Hematopoietic multipotent progenitor cell (in vitro differentiated cells): Measurements from ENCODE around the gene ELOVL5. TPM values are rescaled to one million over a fixed set of nuclear protein-coding genes. Genes with fewer than 3 reads are reported as not detected.
"Not testable (repeated sequence)": the region's sequence is repeated elsewhere in the genome, so short reads cannot be mapped to it uniquely, and the experiment has no call there.

Source experiments
- DNase-seq, 3 donors: peaks; one replicate each; pipeline ENCODE4 v3.0.0-alpha.2; 2011 to 2015; ENCODE audit warnings: low read depth in 2 of 3, low spot score in 2 of 3
- total RNA-seq: library from RNA; depleted of rRNA; stranded (reverse); fragments of >200 nt; gene quantifications from one replicate; pipeline ENCODE4 v1.2.3, GENCODE V29; 2012

Gene ELOVL5
- total RNA-seq, 1 donor: 84.6 TPM

- peak in 2 of 3 donors; percentile 44 to 81 for DNase-seq
Observed at GRCh38 chr6:53309059-53309900, 39.5 kb downstream of the ELOVL5 start.

- DNase-seq: no peak
Observed at GRCh38 chr6:53306819-53307347, 41.9 kb downstream of the ELOVL5 start.

GRCh38 chr6:53306217-53306616 is 42.5 kb downstream of the ELOVL5 start:
- DNase-seq: not testable (repeated sequence)

DNA sequence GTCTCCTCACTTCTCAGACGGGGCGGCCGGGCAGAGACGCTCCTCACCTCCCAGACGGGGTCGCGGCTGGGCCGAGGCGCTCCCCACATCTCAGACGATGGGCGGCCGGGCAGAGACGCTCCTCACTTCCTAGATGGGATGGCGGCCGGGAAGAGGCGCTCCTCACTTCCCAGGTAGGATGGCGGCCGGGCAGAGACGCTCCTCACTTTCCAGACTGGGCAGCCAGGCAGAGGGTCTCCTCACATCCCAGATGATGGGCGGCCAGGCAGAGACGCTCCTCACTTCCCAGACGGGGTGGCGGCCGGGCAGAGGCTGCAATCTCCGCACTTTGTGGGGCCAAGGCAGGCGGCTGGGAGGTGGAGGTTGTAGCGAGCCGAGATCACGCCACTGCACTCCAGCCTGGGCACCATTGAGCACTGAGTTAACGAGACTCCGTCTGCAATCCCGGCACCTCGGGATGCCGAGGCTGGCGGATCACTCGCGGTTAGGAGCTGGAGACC is 43.2 kb downstream of the ELOVL5 start:
- DNase-seq: not testable (repeated sequence)

GRCh38 chr6:53304953-53305352 is 43.8 kb downstream of the ELOVL5 start:
- not testable (repeated sequence) for DNase-seq

- DNase-seq: peak in 1 of 3 donors; percentile 55
Observed at GRCh38 chr6:53302678-53303360, 45.9 kb downstream of the ELOVL5 start.

DNA sequence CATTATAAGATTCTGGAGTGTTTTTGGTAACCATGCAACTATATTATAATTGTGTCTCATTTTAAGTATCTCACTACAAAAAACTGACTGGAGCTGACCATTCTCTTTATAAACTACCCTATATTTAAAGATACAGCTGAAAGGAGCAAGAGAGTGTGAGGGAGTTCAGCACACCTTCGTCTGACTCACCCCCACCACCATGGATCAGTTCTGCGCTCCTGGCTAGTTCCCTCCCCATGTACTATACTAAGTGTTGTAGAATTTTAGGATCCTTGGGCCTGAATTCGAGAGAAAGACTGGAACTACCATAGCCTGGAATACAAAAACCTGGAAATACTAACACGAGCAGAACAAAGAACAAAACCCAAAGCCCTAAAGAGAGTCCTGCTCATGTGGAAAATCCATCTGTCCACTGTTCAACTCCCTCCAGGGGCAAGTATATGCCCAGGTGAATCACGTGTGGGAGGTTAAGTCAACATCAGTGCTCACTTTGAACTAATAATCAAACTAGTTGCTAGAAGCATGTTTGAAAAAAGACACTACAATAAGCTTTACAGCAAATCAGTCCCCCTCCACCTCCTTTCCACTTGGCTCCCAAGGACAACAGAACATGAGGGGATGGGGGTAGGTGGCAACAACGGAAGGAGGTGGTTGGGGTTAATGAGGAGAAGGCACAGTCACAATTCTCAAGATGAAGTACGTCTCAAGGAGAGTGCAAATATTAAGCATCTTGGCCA is 46.8 kb downstream of the ELOVL5 start:
- DNase-seq: no peak

DNA sequence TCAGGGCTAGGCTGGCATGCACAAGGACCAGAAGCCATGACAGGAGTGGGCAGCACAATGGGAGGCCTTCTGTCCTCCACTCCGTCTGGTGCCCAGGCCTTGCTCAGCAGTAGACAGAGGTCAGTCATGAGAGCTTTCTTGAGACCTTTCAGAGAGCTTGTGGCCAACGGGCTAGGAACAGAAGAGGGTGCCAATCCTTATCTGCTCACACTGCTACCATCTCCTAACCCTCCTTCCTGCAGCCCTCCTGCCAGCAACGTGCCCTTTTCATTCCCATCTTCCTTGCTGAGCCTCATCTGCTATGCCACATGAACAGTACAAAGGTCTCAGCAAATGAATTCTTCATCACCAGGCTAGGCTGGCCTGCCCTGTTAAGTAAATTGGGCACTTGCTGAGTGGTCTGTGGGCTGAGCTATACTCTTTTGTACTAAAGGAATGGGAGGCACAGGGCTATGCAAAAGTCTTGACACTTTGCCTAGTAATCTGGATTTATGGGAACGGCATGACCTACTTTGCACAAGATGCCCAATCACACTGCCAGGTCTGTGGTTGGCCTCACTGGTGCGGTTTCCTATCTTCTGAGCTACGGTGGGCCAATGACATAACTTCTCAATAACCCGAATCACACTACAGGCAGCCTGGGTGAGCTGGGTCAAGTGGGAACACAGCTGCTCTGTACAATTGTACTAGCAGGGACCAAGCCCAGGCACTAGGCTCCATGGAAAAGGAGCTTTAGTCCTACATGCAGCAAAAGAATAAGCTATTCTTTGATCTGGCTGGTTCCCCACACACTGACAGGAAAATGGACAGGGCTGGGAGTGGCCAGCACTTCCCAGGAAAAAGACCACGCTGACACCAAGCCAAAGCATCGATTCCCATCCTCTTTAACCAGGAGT is 47.8 kb downstream of the ELOVL5 start:
- peak in 2 of 3 donors; percentile 73 to 90 for DNase-seq

GRCh38 chr6:53299331-53300005 is 49.3 kb downstream of the ELOVL5 start:
- no peak for DNase-seq

- no peak for DNase-seq
Observed at GRCh38 chr6:53297004-53297403, 51.7 kb downstream of the ELOVL5 start.

GRCh38 chr6:53295176-53295575 is 53.6 kb downstream of the ELOVL5 start:
- DNase-seq: no peak

DNA sequence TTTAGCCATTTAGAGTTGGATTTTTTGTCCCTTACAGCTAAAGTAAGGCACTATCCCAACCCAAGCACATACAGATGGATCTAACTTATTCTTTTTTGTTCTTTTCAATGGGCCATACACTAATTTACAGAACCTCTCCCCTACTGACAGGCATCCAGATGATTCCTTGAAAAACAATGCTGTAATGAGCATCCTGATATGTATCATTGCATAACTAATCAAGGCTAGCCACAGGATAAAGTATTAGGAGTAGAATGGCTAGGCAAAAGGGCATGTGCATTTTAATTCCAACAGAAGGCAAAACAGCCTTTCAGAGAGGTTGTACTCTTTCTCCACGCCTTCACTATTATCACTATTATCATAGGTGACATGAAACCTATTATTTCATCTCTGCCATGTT is 54.1 kb downstream of the ELOVL5 start:
- DNase-seq: no peak

DNA sequence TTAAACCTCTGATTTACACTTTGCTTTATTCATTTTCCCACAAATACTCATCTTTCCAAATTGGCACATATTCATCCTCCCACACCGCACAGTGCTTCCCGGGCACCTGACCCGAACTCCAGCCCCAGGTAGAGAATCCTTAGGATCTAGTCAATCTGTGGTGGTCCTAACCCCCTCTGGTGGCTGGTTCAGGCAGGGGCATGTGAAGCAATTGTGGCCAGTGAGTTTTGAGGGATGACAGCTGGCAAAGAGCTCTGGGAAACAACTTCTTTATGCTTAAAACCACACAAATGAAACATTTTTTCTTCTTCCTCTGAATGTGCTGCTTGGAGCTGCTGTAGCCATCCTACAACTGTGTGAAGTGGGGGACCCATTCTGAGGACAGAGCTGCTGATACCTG is 54.7 kb downstream of the ELOVL5 start:
- DNase-seq: peak in 2 of 3 donors; percentile 42 to 61

DNA sequence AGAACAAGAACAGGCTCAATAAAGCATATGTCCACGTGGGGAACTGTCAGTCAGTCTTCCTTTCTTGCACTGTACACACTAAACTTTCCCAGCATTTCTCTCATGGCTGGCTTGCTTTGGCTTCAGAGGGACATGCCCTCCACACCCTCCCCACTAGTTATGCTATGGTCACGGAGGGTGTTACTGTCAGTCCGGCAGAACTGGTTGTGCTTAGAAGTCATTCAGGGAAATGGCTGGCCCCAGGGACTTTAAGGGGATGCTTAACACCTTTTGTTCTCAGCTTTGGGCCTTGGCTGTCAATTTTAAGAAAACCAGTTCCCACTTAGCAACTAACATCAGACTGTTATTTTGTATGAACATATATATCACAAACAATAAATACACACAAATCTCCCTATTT is 55.1 kb downstream of the ELOVL5 start:
- no peak for DNase-seq

DNA sequence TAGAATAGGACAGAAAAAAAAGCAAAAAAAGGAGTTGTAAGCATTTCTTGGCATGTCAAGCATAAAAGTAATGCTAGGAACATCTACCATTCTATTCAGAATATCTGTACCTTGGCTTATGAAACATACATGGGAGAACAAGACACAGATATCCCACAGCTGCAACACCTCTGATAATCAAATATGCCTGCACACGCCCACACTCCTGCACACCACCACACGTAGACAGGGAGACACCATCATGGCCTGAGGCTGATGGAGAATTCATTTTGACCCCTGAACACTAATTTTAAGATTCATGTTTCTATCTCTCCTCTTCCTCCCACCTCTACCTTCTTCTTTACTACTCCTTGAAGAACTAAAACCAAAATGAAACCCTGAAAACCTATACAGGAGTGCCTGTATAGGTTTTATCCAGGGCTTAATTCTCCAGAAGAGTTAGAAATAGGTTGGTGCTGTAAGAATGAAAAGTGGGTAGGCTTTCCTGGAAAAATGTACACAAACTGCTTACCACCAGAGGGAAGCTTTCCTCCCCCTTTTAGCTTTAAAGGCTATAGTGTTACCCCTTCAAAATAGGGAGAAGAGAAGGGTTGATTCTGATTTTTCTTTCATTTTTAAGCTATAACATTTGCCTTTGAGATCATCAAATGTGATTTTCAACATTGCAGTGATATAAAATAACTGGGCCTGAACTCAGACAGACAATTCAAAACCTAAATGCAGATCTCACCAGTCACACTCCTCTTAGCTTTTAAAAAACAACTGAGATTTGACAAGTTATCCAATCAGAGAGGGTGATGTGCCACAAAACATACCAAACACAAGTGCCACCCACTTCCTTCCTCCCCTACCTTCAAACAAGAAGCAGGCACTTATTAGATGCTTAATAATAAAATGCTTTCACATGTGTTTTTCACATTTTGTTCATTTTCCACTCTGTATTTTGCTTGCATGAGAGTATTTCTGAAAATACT is 57.9 kb downstream of the ELOVL5 start:
- no peak for DNase-seq

- no peak for DNase-seq
Observed at GRCh38 chr6:53287336-53288225, 61.2 kb downstream of the ELOVL5 start.

DNA sequence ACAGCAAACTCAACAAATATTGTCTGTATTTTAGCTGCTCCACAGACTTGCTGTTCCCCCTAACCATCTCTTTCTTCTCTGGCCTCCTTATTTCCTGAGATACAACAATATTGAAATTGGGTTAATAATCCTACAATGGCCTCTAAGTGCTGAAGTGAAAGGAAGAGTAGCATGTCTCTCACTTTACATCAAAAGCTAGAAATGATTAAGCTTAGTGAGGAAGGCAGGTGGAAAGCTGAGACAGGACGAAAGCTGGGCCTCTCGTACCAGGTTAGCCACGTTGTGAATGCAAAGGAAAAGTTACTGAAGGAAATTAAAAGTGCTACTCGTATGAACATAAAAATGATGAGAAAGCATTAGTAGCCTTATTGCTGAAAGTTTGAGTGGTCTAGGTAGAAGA is 63.8 kb downstream of the ELOVL5 start:
- no peak for DNase-seq
